ENCODE data around the gene TMEM72.

GRCh38 chr10:44946205-44946604, 35.1 kb downstream of the TMEM72 start:
- TF ChIP-seq CTCF (IDR thresholded peaks at IDR 0.05) (no peak), POLR2A (IDR thresholded peaks at IDR 0.05) (no peak)

Data from testis (tissue), 2 donors.